Measurements from ENCODE around the gene UNC119B.

DNA sequence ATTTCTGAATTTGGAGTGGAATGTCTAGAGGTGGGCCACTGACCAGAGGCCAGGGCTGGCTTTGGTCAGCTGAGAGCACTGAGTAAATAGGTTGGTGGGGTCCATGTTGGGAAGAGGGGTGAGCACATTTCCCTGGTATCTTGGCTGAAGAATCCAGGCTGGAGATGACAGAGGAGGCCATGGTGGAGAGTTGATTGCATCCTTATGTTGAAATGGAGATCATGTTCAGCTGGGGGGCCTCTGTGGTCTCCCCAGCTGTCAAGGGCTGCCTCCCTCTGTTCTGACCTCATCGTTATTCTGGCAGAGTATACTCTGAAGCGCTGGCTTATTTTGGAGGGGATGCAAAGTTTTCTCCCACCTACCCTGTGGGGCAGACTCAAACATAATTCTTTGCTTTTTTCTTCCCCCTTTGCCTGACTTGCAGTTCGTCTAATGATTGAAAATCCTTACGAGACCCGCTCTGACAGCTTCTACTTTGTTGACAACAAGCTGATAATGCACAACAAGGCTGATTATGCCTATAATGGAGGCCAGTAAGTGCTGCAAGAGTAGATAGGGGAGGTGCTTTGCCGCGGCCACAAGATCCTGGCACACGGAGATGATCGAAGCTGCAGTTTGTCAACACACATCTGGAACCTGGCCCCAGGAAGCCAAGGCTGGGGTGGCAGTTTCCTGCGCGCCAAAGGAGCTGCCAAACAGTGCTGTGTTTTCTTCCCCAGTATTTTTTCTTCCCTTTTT is 9.4 kb downstream of the UNC119B start:
- TF ChIP-seq EZH2 (IDR thresholded peaks at IDR 0.05) (no peak), TCF7L2 (IDR thresholded peaks at IDR 0.05; ENCODE audit: borderline replicate concordance, extremely low read depth, insufficient read depth, insufficient read length) (no peak)
- TF ChIP-seq, protein P1, sequence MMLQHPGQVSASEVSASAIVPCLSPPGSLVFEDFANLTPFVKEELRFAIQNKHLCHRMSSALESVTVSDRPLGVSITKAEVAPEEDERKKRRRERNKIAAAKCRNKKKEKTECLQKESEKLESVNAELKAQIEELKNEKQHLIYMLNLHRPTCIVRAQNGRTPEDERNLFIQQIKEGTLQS (IDR thresholded peaks at IDR 0.05) = no peak
- TF ChIP-seq, protein P2, sequence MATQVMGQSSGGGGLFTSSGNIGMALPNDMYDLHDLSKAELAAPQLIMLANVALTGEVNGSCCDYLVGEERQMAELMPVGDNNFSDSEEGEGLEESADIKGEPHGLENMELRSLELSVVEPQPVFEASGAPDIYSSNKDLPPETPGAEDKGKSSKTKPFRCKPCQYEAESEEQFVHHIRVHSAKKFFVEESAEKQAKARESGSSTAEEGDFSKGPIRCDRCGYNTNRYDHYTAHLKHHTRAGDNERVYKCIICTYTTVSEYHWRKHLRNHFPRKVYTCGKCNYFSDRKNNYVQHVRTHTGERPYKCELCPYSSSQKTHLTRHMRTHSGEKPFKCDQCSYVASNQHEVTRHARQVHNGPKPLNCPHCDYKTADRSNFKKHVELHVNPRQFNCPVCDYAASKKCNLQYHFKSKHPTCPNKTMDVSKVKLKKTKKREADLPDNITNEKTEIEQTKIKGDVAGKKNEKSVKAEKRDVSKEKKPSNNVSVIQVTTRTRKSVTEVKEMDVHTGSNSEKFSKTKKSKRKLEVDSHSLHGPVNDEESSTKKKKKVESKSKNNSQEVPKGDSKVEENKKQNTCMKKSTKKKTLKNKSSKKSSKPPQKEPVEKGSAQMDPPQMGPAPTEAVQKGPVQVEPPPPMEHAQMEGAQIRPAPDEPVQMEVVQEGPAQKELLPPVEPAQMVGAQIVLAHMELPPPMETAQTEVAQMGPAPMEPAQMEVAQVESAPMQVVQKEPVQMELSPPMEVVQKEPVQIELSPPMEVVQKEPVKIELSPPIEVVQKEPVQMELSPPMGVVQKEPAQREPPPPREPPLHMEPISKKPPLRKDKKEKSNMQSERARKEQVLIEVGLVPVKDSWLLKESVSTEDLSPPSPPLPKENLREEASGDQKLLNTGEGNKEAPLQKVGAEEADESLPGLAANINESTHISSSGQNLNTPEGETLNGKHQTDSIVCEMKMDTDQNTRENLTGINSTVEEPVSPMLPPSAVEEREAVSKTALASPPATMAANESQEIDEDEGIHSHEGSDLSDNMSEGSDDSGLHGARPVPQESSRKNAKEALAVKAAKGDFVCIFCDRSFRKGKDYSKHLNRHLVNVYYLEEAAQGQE (IDR thresholded peaks at IDR 0.05; ENCODE audit: low read depth) = no peak

All from HCT116 (cell line).